ENCODE data around the gene F2R. TPM values are rescaled to one million over a fixed set of nuclear protein-coding genes. Genes with fewer than 3 reads are reported as not detected.

The F2R gene
- total RNA-seq, 1 donor from 2014 or later: 25.1 TPM

GRCh38 chr5:76710991-76711390 is 4.9 kb upstream of the F2R start:
- Mint-ChIP-seq H3K4me3 (ENCODE audit: low read depth) (no peak overlapping the region), H3K27ac (no peak overlapping the region), H3K9me3 (ENCODE audit: low read depth) (no peaks in the 10 kb centered on the region), H3K27me3 (peaks cover 23% of the 10 kb centered on the region), H3K36me3 (ENCODE audit: insufficient read depth) (no peaks in the 10 kb centered on the region), H3K4me1 (ENCODE audit: low read depth) (peaks cover 1% of the 10 kb centered on the region)
- DNase-seq (ENCODE audit: low spot score, unreplicated experiment): no peak
- no peak for TF ChIP-seq CTCF (IDR thresholded peaks at IDR 0.05; ENCODE audit: unreplicated experiment)

- Mint-ChIP-seq H3K27me3 (peaks cover 23% of the 10 kb centered on the region), H3K36me3 (ENCODE audit: insufficient read depth) (peaks cover 3% of the 10 kb centered on the region), H3K4me3 (ENCODE audit: low read depth) (peak overlapping the region; percentile 81), H3K27ac (no peak overlapping the region), H3K9me3 (ENCODE audit: low read depth) (no peaks in the 10 kb centered on the region), H3K4me1 (ENCODE audit: low read depth) (peaks cover 14% of the 10 kb centered on the region)
- no peak for DNase-seq (ENCODE audit: low spot score, unreplicated experiment)
- TF ChIP-seq CTCF (IDR thresholded peaks at IDR 0.05; ENCODE audit: unreplicated experiment): no peak
These were observed 1.0 kb upstream of the F2R start for GRCh38 chr5:76714751-76715485.

- H3K36me3 Mint-ChIP-seq (ENCODE audit: insufficient read depth): peaks cover 3% of the 10 kb centered on the region
- H3K4me1 Mint-ChIP-seq (ENCODE audit: low read depth): peaks cover 14% of the 10 kb centered on the region
- DNase-seq (ENCODE audit: low spot score, unreplicated experiment): no peak
- peaks cover 23% of the 10 kb centered on the region for H3K27me3 Mint-ChIP-seq
- H3K27ac Mint-ChIP-seq: no peak overlapping the region
- no peaks in the 10 kb centered on the region for H3K9me3 Mint-ChIP-seq (ENCODE audit: low read depth)
- TF ChIP-seq CTCF (IDR thresholded peaks at IDR 0.05; ENCODE audit: unreplicated experiment): no peak
- peak overlapping the region; percentile 81 for H3K4me3 Mint-ChIP-seq (ENCODE audit: low read depth)
These were observed 515 bp upstream of the F2R start for GRCh38 chr5:76715486-76715735.

- TF ChIP-seq CTCF (IDR thresholded peaks at IDR 0.05; ENCODE audit: unreplicated experiment): no peak
- Mint-ChIP-seq H3K4me3 (ENCODE audit: low read depth) (peak overlapping the region; percentile 81), H3K9me3 (ENCODE audit: low read depth) (no peaks in the 10 kb centered on the region), H3K36me3 (ENCODE audit: insufficient read depth) (peaks cover 3% of the 10 kb centered on the region), H3K27ac (peak overlapping the region; percentile 79), H3K27me3 (peaks cover 23% of the 10 kb centered on the region), H3K4me1 (ENCODE audit: low read depth) (peaks cover 14% of the 10 kb centered on the region)
- no peak for DNase-seq (ENCODE audit: low spot score, unreplicated experiment)
These were observed 681 bp downstream of the F2R start for GRCh38 chr5:76716456-76717157.

- Mint-ChIP-seq H3K36me3 (ENCODE audit: insufficient read depth) (peaks cover 3% of the 10 kb centered on the region), H3K27ac (peak overlapping the region; percentile 79)
- no peak for DNase-seq (ENCODE audit: low spot score, unreplicated experiment)
These were observed 1.5 kb downstream of the F2R start for GRCh38 chr5:76717222-76718083.

More at GRCh38 chr5:76717222-76718083, 1.5 kb downstream of the F2R start:
- no peaks in the 10 kb centered on the region for H3K9me3 Mint-ChIP-seq (ENCODE audit: low read depth)
- H3K4me1 Mint-ChIP-seq (ENCODE audit: low read depth): peaks cover 14% of the 10 kb centered on the region
- H3K27me3 Mint-ChIP-seq: peaks cover 23% of the 10 kb centered on the region
- peak overlapping the region; percentile 81 for H3K4me3 Mint-ChIP-seq (ENCODE audit: low read depth)
- no peak for TF ChIP-seq CTCF (IDR thresholded peaks at IDR 0.05; ENCODE audit: unreplicated experiment)

Data from progenitor cell of endocrine pancreas (in vitro differentiated cells).